ENCODE results near the gene CFHR1. TPM values are rescaled to one million over a fixed set of nuclear protein-coding genes. Genes with fewer than 3 reads are reported as not detected.
"Not testable (repeated sequence)": the region's sequence is repeated elsewhere in the genome, so short reads cannot be mapped to it uniquely, and the experiment has no call there.

The CFHR1 gene
- total RNA-seq = not detected in 2 replicates

DNA sequence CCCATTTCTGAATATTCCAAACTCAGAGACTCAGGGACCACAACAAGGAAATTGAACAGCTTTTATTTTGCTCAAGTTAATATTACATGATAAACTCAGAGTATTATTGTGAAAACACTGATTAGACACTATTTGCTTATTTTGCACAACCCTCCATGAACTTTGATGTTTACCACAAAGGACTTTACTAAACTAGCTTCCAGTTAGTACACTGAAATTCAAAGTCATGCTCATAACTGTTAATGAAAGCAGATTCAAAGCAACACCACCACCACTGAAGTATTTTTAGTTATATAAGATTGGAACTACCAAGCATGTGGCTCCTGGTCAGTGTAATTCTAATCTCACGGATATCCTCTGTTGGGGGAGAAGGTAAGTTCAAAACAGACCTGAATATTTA lies at the start of gene CFHR1:
TSS of gene CFHR1 (plus strand) at position 201 of the 400 bp plus-strand sequence. CDS start at position 315, 114 bp downstream.
- not testable (repeated sequence) for DNase-seq (ENCODE audit: low read depth in 2 of 2)

DNA sequence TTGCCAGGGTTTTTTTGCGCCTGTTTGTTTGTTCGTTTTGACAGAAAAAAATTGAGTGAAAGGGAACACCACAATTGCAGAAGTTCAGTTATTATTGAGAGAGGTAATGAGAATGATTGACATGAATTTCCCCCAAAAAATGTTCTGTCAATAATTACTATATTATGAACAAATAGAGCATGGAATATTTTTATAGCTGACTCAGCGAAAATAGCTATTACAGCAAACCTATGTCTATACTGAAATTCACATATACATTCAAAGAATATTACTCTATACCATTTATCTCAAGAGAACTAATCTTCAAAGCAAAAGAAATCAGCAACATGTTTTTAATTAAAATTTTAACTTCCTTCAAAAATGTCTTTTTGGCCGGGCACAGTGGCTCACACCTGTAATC lies 49.7 kb upstream of the CFHR1 start:
- DNase-seq (ENCODE audit: low read depth in 2 of 2) = not testable (repeated sequence)

DNA sequence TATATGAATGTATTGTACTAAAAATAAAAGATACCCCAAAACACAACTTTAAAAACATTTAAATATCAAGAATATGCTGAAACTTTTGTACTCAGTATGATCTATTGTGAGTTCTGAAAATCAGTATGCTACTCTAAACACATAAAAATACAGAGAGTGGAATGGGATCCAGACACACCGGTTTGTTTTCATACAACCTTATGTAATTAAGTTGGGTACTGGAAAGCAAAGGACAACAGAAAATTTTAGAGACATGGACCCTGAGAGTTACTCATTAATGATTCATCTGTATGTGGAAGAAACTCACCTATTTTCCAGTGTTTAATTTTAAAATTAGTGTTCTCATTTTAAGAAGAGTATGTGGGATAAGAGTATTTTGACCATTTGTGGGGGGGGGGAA lies 45.8 kb upstream of the CFHR1 start:
- no peak for DNase-seq (ENCODE audit: low read depth in 2 of 2)

GRCh38 chr1:196774175-196774574 lies 45.4 kb upstream of the CFHR1 start:
- no peak for DNase-seq (ENCODE audit: low read depth in 2 of 2)

DNA sequence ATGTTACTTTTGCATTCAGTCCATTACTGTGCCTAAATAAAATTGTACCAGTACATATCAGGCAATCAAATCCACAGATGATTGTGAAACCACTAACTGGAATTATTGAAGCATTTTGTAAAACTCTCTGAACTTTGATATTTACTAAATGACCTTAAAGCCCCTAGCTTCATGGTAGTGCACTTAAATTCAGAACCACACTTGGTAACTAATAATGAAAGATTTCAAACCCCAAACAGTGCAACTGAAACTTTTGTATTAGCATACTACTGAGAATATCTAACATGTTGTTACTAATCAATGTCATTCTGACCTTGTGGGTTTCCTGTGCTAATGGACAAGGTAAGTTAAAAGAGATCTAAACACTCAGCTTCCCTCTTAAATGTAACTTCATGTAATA lies 44.9 kb upstream of the CFHR1 start, which contains the start of gene CFHR3:
TSS of gene CFHR3 (plus strand) at position 238 of the 400 bp plus-strand sequence. CDS start at position 285, 47 bp downstream.
- DNase-seq (ENCODE audit: low read depth in 2 of 2) = no peak

- DNase-seq (ENCODE audit: low read depth in 2 of 2) = no peak
These were observed 41.9 kb upstream of the CFHR1 start for GRCh38 chr1:196777603-196778002.

DNA sequence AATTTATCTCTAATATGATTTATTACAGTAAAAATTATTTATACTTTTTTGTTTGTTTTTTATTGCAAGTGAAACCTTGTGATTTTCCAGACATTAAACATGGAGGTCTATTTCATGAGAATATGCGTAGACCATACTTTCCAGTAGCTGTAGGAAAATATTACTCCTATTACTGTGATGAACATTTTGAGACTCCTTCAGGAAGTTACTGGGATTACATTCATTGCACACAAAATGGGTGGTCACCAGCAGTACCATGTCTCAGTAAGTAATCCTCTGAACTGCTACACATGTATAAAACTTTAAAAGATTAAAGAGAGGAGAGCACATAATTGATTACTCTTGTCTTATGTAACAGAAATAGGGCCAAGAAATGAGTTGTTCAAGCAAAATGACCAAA lies 40.4 kb upstream of the CFHR1 start:
- DNase-seq (ENCODE audit: low read depth in 2 of 2) = no peak

DNA sequence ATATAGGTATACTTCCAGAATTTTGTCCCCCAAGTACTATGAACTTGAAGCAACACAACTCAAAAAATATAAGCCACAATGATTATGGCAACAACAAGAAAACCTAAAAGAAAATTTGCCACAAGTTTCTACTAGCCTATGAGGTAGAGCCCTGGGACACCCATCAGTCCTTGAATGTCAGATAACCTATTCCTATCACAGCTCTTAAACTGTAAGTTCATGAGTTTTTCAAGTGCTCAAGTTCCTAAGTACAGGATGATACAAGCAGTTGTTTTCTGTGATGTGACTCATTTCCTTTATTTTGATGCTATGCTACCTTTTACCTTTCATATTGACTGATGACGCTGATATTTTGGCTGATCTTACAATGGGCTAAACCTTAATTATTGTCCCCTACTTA lies 28.3 kb upstream of the CFHR1 start:
- not testable (repeated sequence) for DNase-seq (ENCODE audit: low read depth in 2 of 2)

- not testable (repeated sequence) for DNase-seq (ENCODE audit: low read depth in 2 of 2)
These were observed 25.4 kb upstream of the CFHR1 start for GRCh38 chr1:196794103-196794502.

DNA sequence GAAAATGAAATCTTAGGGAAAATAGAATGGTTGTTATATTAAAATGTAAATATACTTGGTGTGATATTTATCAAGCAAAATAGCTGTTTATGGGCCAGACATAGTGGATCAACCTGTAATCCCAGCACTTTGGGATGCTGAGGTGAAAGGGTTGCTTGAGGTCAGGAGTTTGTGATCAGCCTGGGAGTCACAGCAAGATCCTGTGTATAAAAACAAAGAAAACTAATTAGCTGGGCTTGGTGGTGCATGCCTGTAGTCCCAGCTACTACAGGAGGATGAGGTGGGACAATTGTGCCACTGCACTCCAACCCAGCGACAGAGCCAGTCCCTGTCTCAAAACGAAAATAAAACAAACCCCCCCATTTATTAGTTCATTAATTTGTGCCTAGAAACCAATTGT lies 21.6 kb upstream of the CFHR1 start:
- no peak for DNase-seq (ENCODE audit: low read depth in 2 of 2)

GRCh38 chr1:196801920-196802319 lies 17.6 kb upstream of the CFHR1 start:
- DNase-seq (ENCODE audit: low read depth in 2 of 2) = not testable (repeated sequence)

GRCh38 chr1:196808529-196809235 lies 10.8 kb upstream of the CFHR1 start:
- no peak for DNase-seq (ENCODE audit: low read depth in 2 of 2)

GRCh38 chr1:196817442-196817841 lies 2.1 kb upstream of the CFHR1 start:
- DNase-seq (ENCODE audit: low read depth in 2 of 2) = not testable (repeated sequence)

DNA sequence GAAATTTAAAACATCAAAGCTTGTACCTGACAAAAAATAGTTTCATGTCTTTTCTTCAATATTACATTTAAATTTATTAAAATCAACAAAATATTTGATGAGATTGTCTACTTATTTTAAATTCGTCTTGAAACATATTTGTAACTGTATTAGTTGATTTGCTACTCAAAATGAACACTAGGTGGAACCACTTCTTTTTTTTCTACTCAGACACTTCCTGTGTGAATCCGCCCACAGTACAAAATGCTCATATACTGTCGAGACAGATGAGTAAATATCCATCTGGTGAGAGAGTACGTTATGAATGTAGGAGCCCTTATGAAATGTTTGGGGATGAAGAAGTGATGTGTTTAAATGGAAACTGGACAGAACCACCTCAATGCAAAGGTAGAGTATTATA lies 8.3 kb downstream of the CFHR1 start:
- DNase-seq (ENCODE audit: low read depth in 2 of 2) = peak in 1 of 2 donors; percentile 30

DNA sequence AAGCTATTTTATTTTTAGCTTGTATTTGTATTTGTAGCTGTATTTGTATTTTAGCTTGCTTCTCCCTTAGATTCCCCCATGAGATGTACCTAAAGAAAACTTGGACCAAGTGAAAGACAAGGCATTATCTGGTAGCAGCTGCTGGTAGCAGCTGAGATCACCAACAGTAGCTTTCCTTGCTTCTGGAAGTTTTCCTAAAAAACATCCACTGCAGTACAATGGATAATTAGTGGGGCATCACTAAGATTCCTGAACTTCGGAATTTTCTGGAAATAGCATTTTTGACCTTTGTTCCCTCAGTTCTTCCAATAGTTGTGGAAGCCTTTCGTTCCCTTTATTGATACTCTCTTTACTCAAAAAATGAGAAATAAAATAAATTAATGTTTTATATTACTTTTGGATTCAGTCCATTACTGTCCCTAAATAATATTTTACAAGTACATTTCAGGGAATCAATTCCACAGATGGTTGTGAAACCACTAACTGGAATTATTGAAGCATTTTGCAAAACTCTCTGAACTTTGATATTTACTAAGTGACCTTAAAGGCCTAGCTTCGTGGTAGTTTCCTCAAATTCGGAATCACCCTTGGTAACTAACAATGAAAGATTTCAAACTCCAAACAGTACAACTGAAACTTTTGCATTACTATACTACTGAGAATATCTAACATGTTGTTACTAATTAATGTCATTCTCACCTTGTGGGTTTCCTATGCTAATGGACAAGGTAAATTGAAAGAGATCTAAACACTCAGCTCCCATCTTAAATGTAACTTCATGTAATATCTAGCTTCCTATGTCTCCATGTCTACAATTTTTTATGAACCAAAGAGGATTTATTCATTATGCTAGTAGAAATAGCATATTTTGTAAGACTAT lies 30.3 kb downstream of the CFHR1 start:
- not testable (repeated sequence) for DNase-seq (ENCODE audit: low read depth in 2 of 2)

- DNase-seq (ENCODE audit: low read depth in 2 of 2) = no peak
These were observed 36.5 kb downstream of the CFHR1 start for GRCh38 chr1:196856053-196856452.

- DNase-seq (ENCODE audit: low read depth in 2 of 2) = no peak
These were observed 37.7 kb downstream of the CFHR1 start for GRCh38 chr1:196857188-196857587.

DNA sequence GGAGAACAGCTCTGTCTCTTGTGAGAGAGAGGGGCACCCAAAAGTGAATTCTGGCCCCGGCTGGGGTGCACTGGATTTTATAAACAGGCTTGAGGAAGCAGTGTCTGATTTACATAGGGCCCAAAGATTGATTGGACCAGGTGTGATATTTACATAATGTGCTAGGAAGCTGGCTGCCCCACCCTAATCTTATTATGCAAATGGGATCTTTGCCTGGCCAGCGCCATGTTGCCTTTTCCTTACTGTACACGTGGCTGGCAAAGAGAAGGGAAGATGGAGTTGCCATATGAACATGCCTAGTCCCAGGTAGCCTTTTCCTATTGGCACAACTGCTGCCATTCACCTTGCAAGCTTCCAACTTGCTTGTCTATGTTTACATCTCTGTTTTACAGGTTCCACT lies 39.3 kb downstream of the CFHR1 start:
- no peak for DNase-seq (ENCODE audit: low read depth in 2 of 2)

GRCh38 chr1:196860323-196860884 lies 40.9 kb downstream of the CFHR1 start:
- DNase-seq (ENCODE audit: low read depth in 2 of 2) = no peak

DNA sequence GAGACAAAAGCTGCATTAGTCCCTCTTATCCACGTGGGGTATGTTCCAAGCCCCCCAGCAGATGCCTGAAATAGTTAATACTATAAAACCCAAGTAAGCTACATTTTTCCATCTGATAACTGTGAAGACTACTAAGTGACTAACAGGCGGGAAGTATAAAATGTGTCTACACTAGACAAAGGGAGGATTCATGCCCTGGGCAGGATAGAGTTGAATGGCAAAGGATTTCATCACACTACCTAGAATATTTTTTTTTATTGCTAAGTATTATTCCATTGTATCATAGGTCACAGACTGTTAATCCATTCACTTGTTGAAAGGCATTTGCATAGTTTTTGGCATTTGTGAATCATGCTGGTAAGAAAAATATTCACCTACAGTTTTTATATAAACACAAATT lies 41.9 kb downstream of the CFHR1 start:
- DNase-seq (ENCODE audit: low read depth in 2 of 2) = no peak

DNA sequence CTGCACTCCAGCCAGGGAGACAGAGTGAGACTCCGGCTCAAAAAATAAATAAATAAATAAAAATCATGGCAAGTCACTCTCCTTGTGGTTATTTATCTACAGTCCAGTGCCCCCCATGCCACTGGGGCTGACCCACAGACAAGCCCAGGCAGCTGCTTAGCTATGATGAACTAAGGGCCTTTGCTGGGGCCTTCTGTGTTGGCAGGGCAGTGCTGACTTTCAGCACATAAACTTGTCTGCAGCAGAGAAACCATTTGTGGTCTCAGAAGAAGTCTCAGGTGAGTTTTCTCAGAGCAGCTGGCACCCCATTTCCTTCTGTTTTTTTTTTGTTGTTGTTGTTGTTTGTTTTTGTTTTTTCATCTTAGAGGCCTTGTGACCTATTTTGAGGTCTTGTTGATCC lies 47.4 kb downstream of the CFHR1 start:
- DNase-seq (ENCODE audit: low read depth in 2 of 2) = no peak

DNA sequence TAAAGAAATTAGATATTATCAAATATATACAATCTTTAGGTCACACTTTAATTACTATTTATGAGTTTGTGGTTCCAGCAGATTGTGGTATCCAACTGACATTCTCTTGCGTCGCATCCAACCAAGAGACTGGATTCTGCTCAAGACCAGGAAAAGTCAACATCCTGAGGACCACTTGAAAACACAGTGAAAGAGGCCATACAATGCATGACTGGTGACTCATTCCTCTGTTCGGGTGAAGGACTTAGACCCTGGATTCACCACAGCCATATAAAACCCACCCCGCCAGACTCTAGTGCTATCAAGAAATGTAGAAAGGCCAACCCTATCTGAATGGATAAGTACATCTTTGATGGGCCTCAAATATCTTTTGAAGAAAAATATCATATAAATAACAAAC lies 53.9 kb downstream of the CFHR1 start:
- DNase-seq (ENCODE audit: low read depth in 2 of 2) = no peak
